Upper lobe of left lung (tissue), 6 donors: ENCODE measurements around the gene TRIM9. TPM values are rescaled to one million over a fixed set of nuclear protein-coding genes. Genes with fewer than 3 reads are reported as not detected.

ENCODE experiments used
- ATAC-seq, 2 donors: fragments of 200-7000 bp; cut with Tn5 transposase; one replicate each; pipeline ENCODE4 v1.9.1; 2022; ENCODE audit warnings: mild to moderate bottlenecking in 2 of 2, moderate library complexity in 2 of 2; ENCODE audit not compliant: low FRiP score in 2 of 2
- DNase-seq, 2 donors: peaks; one replicate each; pipeline ENCODE4 v3.0.0-alpha.2; 2019 to 2020
- H3K27ac ChIP-seq, 4 donors: fragments of 200-600 bp; sonication (generic); one replicate each; pipeline ENCODE4 v1.5.1; 2016 to 2019
- H3K27me3 ChIP-seq, 4 donors: fragments of 200-600 bp; sonication (generic); one replicate each; pipeline ENCODE4 v1.5.1; 2017 to 2019
- H3K36me3 ChIP-seq, 4 donors: fragments of 200-600 bp; sonication (generic); one replicate each; pipeline ENCODE4 v1.5.1; 2016 to 2019
- H3K4me1 ChIP-seq, 4 donors: fragments of 200-600 bp; sonication (generic); one replicate each; pipeline ENCODE4 v1.5.1; 2018 to 2019
- H3K4me3 ChIP-seq, 4 donors: fragments of 200-600 bp; sonication (generic); one replicate each; pipeline ENCODE4 v1.5.1; 2017 to 2019; ENCODE audit warnings: mild to moderate bottlenecking in 2 of 4, moderate library complexity in 1 of 4
- H3K9me3 ChIP-seq, 4 donors: fragments of 200-600 bp; sonication (generic); one replicate each; pipeline ENCODE4 v1.5.1; 2018 to 2019
- CTCF ChIP-seq, 6 experiments: fragments of 450-650 bp in 4 of 6; fragments of 200-600 bp in 2 of 6; sonication (generic) in 2 of 6; IDR thresholded peaks; one replicate each; pipeline ENCODE4 v1.5.1; 2016 to 2019; ENCODE audit warnings: antibody characterized with exemption in 6 of 6
- EP300 ChIP-seq, 4 donors: sonication (generic); formaldehyde crosslinking; IDR thresholded peaks; one replicate each; pipeline ENCODE4 v1.5.1; 2017; ENCODE audit warnings: antibody characterized with exemption in 4 of 4, control low read depth in 2 of 4
- POLR2A ChIP-seq, 4 donors: fragments of 450-650 bp; IDR thresholded peaks; one replicate each; pipeline ENCODE4 v1.5.1; 2016 to 2017; ENCODE audit warnings: antibody characterized with exemption in 4 of 4, mild to moderate bottlenecking in 2 of 4
- POLR2AphosphoS5 ChIP-seq, 2 donors: sonication (generic); formaldehyde crosslinking; IDR thresholded peaks; one replicate each; pipeline ENCODE4 v1.5.1; 2017; ENCODE audit warnings: antibody characterized with exemption in 2 of 2
- WGBS, 2 donors: methylation state at CpG; one replicate each; pipeline ENCODE4 v1.1.5; 2017 to 2018; 5-methylcytosine and 5-hydroxymethylcytosine counted together
- total RNA-seq, 6 donors: library from RNA; depleted of rRNA in 4 of 6; stranded (reverse); fragments of >200 nt in 4 of 6; gene quantifications; one replicate each; pipeline versions ENCODE4 v1.1.0 to v1.2.1, GENCODE V29; 2016 to 2021
- donor health status: DM: no; HTN: no; CAD: no; lungs with moderate emphysema.
- donor health status: DM: no; HTN: yes; CAD: no; lungs with severe emphysema.

TRIM9 gene
- total RNA-seq, 6 donors from 2014 or later, result 0.30 to 3.1 (median 0.78) TPM

GRCh38 chr14:51070726-51071125 is 24.2 kb downstream of the TRIM9 start:
- Histone ChIP-seq H3K4me1 (no peaks in the 10 kb centered on the region), H3K9me3 (no peaks in the 10 kb centered on the region), H3K36me3 (no peaks in the 10 kb centered on the region), H3K27ac (no peak overlapping the region), H3K4me3 (no peak overlapping the region), H3K27me3 (no peaks in the 10 kb centered on the region)
- no peak for TF ChIP-seq EP300 (IDR thresholded peaks at IDR 0.05)
- no peak for TF ChIP-seq POLR2A (IDR thresholded peaks at IDR 0.05)
- TF ChIP-seq CTCF (IDR thresholded peaks at IDR 0.05), result no peak
- no peak for TF ChIP-seq POLR2AphosphoS5 (IDR thresholded peaks at IDR 0.05)
- WGBS, 2 donors, result 78 to 81% methylated on average over 4 of the region's 4 CpGs
- no peak for DNase-seq
- ATAC-seq, result no peak

- Histone ChIP-seq H3K27me3 (no peaks in the 10 kb centered on the region), H3K4me3 (no peak overlapping the region), H3K4me1 (no peaks in the 10 kb centered on the region), H3K9me3 (no peaks in the 10 kb centered on the region), H3K27ac (no peak overlapping the region), H3K36me3 (no peaks in the 10 kb centered on the region)
- ATAC-seq (no peak), DNase-seq (no peak)
- no peak for TF ChIP-seq CTCF (IDR thresholded peaks at IDR 0.05)
- TF ChIP-seq POLR2AphosphoS5 (IDR thresholded peaks at IDR 0.05), result no peak
- no peak for TF ChIP-seq EP300 (IDR thresholded peaks at IDR 0.05)
- no peak for TF ChIP-seq POLR2A (IDR thresholded peaks at IDR 0.05)
Measured at GRCh38 chr14:51069055-51069454, 25.9 kb downstream of the TRIM9 start.

GRCh38 chr14:51068268-51068667 is 26.6 kb downstream of the TRIM9 start:
- ATAC-seq (no peak), DNase-seq (no peak)
- WGBS, 2 donors, result 70 to 78% methylated on average over 2 of the region's 2 CpGs
- H3K27ac ChIP-seq, result no peak overlapping the region
- H3K9me3 ChIP-seq, result no peaks in the 10 kb centered on the region
- H3K27me3 ChIP-seq, result no peaks in the 10 kb centered on the region
- H3K36me3 ChIP-seq, result no peaks in the 10 kb centered on the region
- no peak overlapping the region for H3K4me3 ChIP-seq
- TF ChIP-seq EP300 (IDR thresholded peaks at IDR 0.05) (no peak), CTCF (IDR thresholded peaks at IDR 0.05) (no peak), POLR2AphosphoS5 (IDR thresholded peaks at IDR 0.05) (no peak), POLR2A (IDR thresholded peaks at IDR 0.05) (no peak)
- H3K4me1 ChIP-seq, result no peaks in the 10 kb centered on the region

GRCh38 chr14:51067295-51067694 is 27.6 kb downstream of the TRIM9 start:
- no peak for ATAC-seq
- no peaks in the 10 kb centered on the region for H3K4me1 ChIP-seq
- no peaks in the 10 kb centered on the region for H3K9me3 ChIP-seq
- H3K27me3 ChIP-seq, result no peaks in the 10 kb centered on the region
- no peak for TF ChIP-seq CTCF (IDR thresholded peaks at IDR 0.05)
- no peak for TF ChIP-seq EP300 (IDR thresholded peaks at IDR 0.05)
- no peak for TF ChIP-seq POLR2A (IDR thresholded peaks at IDR 0.05)
- no peak for TF ChIP-seq POLR2AphosphoS5 (IDR thresholded peaks at IDR 0.05)
- WGBS, 2 donors, result 72 to 78% methylated on average over 4 of the region's 4 CpGs
- no peaks in the 10 kb centered on the region for H3K36me3 ChIP-seq
- no peak overlapping the region for H3K4me3 ChIP-seq
- no peak overlapping the region for H3K27ac ChIP-seq
- no peak for DNase-seq

GRCh38 chr14:51066576-51066975 is 28.3 kb downstream of the TRIM9 start:
- no peak for DNase-seq
- H3K9me3 ChIP-seq, result no peaks in the 10 kb centered on the region
- H3K27ac ChIP-seq, result no peak overlapping the region
- H3K36me3 ChIP-seq, result no peaks in the 10 kb centered on the region
- no peak for ATAC-seq
- no peaks in the 10 kb centered on the region for H3K4me1 ChIP-seq
- no peaks in the 10 kb centered on the region for H3K27me3 ChIP-seq
- no peak for TF ChIP-seq POLR2A (IDR thresholded peaks at IDR 0.05)
- no peak for TF ChIP-seq CTCF (IDR thresholded peaks at IDR 0.05)
- TF ChIP-seq EP300 (IDR thresholded peaks at IDR 0.05), result no peak
- no peak for TF ChIP-seq POLR2AphosphoS5 (IDR thresholded peaks at IDR 0.05)
- H3K4me3 ChIP-seq, result no peak overlapping the region
- WGBS, 2 donors, result 86 to 87% methylated on average over 8 of the region's 8 CpGs
